Ovary (tissue), 3 donors: ENCODE results near the gene OCSTAMP.

Source experiments
- EP300 ChIP-seq: sonication (generic); formaldehyde crosslinking; IDR thresholded peaks from one replicate; pipeline ENCODE4 v1.6.1; 2017; ENCODE audit warnings: antibody characterized with exemption
- TF ChIP-seq, protein P1 (sequence below), 3 donors: fragments of 450-650 bp in 2 of 3; fragments of 200-600 bp in 1 of 3; IDR thresholded peaks; one replicate each; pipeline versions ENCODE4 v1.5.1 to v1.8.0; 2016 to 2022; ENCODE audit warnings: antibody characterized with exemption in 3 of 3, mild to moderate bottlenecking in 1 of 3
- donor health status: DM: no; HTN: no; CAD: no.

DNA sequence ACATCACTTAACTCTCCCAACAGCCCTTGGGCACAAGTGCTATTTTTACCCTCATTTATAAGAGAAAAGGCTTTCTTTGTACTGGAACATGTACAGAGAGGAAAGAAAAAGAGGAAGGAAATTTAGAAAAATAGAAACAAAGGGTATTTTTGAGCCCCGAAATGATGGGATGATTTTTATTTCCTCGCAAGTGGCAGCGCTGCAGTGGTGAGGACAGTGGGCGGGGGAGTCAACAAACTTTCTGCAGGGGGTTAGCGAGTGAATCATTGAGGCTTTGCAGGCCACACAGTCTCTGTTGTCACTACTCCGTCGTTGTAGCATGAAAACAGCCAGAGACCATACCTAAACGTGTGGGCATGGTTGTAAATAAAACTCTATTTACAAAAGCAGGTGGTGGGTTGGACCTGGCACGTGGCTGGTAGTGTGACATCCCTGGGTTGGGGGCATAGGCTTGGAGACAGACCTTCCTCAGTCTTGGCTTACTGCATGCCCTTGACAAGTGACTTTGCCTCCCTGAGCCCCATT lies 25.5 kb upstream of the OCSTAMP start:
- TF ChIP-seq EP300: no peak
- TF ChIP-seq, protein P1, sequence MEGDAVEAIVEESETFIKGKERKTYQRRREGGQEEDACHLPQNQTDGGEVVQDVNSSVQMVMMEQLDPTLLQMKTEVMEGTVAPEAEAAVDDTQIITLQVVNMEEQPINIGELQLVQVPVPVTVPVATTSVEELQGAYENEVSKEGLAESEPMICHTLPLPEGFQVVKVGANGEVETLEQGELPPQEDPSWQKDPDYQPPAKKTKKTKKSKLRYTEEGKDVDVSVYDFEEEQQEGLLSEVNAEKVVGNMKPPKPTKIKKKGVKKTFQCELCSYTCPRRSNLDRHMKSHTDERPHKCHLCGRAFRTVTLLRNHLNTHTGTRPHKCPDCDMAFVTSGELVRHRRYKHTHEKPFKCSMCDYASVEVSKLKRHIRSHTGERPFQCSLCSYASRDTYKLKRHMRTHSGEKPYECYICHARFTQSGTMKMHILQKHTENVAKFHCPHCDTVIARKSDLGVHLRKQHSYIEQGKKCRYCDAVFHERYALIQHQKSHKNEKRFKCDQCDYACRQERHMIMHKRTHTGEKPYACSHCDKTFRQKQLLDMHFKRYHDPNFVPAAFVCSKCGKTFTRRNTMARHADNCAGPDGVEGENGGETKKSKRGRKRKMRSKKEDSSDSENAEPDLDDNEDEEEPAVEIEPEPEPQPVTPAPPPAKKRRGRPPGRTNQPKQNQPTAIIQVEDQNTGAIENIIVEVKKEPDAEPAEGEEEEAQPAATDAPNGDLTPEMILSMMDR (IDR thresholded peaks at IDR 0.05): no peak
